Iris pigment epithelial cell (primary cell): ENCODE measurements around the gene SRPRB.

Experiments
- DNase-seq: peaks from one replicate; pipeline ENCODE4 v3.0.0-alpha.2; 2011; ENCODE audit warnings: low read depth

Gene SRPRB

DNA sequence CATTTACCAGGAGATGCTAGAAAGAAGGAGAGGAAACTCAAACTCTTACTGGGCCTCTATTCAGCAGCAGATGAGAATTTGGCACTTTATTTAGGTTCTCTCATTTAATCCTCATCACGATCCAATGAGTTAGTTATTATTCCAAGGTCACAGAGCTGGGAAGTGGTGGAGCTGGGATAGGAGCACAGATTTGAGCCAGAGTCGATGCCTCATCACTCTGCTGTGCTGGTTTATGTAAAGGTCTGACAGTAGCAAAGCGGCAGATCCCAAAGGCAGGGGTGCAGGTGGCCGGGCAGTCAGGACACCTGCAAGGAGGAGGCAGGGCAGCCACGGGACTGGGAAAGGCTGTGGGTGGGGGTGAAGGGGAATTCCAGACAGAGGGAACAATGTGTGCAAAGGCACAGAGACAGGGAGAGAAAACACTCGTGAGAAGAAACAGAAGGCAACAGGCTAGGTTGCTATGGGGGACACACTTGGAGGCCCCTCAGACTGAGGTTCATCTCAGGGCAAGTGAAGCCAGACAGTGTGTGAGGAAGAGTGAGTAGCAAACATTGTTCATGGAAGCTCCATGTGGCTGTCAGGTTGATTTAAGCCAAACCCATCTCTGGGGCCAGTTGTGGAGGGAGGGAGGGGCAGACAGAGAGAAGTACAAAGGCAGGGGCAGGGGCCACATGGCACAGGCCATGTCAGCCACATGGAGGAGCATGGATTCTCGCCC, 63.3 kb downstream of the SRPRB start:
- no peak for DNase-seq

DNA sequence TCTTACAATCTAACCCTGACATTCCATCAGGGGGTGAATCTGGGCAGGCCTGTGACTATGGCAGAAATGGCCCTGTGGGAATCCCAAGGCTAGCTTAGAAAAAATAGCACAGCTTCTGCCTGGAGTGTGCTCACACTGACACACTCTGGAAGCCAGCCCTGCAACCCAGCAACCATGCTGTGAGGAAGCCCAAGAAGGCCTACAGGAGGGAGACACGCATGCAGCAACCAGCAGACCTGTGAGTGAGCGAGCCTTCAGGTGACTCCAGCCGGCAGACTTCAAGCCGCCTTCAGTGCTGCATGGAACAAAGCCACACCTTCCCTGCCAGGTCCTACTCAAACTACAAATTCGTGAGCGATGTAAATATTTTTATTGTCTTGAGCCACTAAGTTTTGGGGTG, 64.0 kb downstream of the SRPRB start:
- DNase-seq: no peak

DNA sequence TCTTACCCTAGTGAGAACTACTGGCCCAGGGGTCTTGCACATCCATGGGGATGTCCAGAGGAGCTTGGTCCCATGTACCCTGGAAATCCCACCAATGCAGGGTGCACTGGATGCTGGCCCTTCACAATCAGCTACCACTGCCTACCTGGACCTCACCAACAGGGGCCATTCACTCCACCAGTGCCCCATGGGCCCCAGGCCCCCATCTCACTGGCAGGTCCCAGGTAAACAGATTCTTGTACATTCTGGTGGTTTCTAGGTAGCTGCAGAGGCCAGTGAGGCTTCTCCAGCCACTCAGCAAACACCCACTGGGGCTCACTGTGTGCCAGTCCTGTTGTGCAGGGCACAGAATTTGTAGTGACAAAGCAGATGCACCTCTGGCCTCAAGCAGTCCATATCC, 65.2 kb downstream of the SRPRB start:
- DNase-seq: no peak
